ENCODE data around the gene ANKRD22. TPM values are rescaled to one million over a fixed set of nuclear protein-coding genes. Genes with fewer than 3 reads are reported as not detected.

The ANKRD22 gene
- total RNA-seq, 1 donor from 2014 or later, result not detected

DNA sequence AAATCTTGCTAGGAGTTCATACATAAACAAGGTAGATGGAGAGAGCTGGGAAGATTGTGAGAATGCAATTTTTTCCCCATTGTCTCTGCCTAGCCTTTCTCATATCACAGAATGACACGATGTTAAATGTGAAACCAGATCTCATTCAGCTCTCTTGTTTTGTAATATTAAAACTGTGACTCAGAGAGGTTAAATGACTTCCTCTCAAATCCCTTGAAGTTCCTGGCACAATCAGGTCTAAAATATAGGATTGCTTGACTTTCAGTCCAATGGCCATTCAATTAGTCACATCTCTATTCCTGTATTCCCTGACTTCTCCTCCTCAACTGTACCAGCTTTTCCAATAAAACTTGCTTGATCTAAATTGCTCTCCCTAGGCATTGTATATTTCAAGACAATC is 3.1 kb downstream of the ANKRD22 start:
- H3K4me2 ChIP-seq (ENCODE audit: low read length), result peak overlapping the region; percentile 58
- H3K4me1 ChIP-seq (ENCODE audit: insufficient read depth, low read length), result peaks cover 11% of the 10 kb centered on the region
- FAIRE-seq (peak; percentile 78), DNase-seq (ENCODE audit: low read depth) (peak; percentile 86)
- no peak overlapping the region for H3K27ac ChIP-seq (ENCODE audit: low read depth, low read length)
- no peak for TF ChIP-seq EZH2 (IDR thresholded peaks at IDR 0.05; ENCODE audit: insufficient read depth, low read length)
- TF ChIP-seq CTCF (IDR thresholded peaks at IDR 0.05; ENCODE audit: insufficient read depth, low read depth, low read length), result no peak
- Mint-ChIP-seq H3K4me1 (ENCODE audit: low read depth, unreplicated experiment) (peaks cover 3% of the 10 kb centered on the region), H3K27ac (ENCODE audit: unreplicated experiment) (no peak overlapping the region), H3K4me3 (ENCODE audit: unreplicated experiment) (no peak overlapping the region), H3K27me3 (ENCODE audit: low read depth, unreplicated experiment) (no peaks in the 10 kb centered on the region), H3K36me3 (ENCODE audit: low read depth, unreplicated experiment) (no peaks in the 10 kb centered on the region), H3K9me3 (ENCODE audit: unreplicated experiment) (peaks cover 2% of the 10 kb centered on the region)
- H3K9me3 ChIP-seq (ENCODE audit: insufficient read depth, low read depth, low read length), result no peaks in the 10 kb centered on the region
- H2AFZ ChIP-seq (ENCODE audit: low read depth, low read length), result peak overlapping the region; percentile 11
- H4K20me1 ChIP-seq (ENCODE audit: insufficient read depth, low read length), result no peaks in the 10 kb centered on the region
- H3K27me3 ChIP-seq (ENCODE audit: insufficient read depth, low read length), result no peaks in the 10 kb centered on the region
- H3K79me2 ChIP-seq (ENCODE audit: insufficient read depth, low read length), result no peaks in the 10 kb centered on the region
- H3K36me3 ChIP-seq (ENCODE audit: insufficient read depth, low read length), result no peaks in the 10 kb centered on the region
- peak overlapping the region; percentile 30 for H3K9ac ChIP-seq (ENCODE audit: low read length)
- H3K4me3 ChIP-seq (ENCODE audit: insufficient read depth, low read depth, low read length), result peak overlapping the region; percentile 11

GRCh38 chr10:88843171-88843570 is 8.5 kb downstream of the ANKRD22 start:
- Histone ChIP-seq H3K9me3 (ENCODE audit: insufficient read depth, low read depth, low read length) (no peaks in the 10 kb centered on the region), H3K36me3 (ENCODE audit: insufficient read depth, low read length) (no peaks in the 10 kb centered on the region), H3K4me1 (ENCODE audit: insufficient read depth, low read length) (no peaks in the 10 kb centered on the region), H3K79me2 (ENCODE audit: insufficient read depth, low read length) (no peaks in the 10 kb centered on the region), H3K9ac (ENCODE audit: low read length) (no peak overlapping the region), H3K4me2 (ENCODE audit: low read length) (no peak overlapping the region), H2AFZ (ENCODE audit: low read depth, low read length) (no peak overlapping the region), H3K27me3 (ENCODE audit: insufficient read depth, low read length) (no peaks in the 10 kb centered on the region), H3K27ac (ENCODE audit: low read depth, low read length) (no peak overlapping the region), H4K20me1 (ENCODE audit: insufficient read depth, low read length) (no peaks in the 10 kb centered on the region), H3K4me3 (ENCODE audit: insufficient read depth, low read depth, low read length) (no peak overlapping the region)
- H3K27me3 Mint-ChIP-seq (ENCODE audit: low read depth, unreplicated experiment), result peaks cover 4% of the 10 kb centered on the region
- TF ChIP-seq EZH2 (IDR thresholded peaks at IDR 0.05; ENCODE audit: insufficient read depth, low read length) (no peak), CTCF (IDR thresholded peaks at IDR 0.05; ENCODE audit: insufficient read depth, low read depth, low read length) (no peak)
- no peaks in the 10 kb centered on the region for H3K36me3 Mint-ChIP-seq (ENCODE audit: low read depth, unreplicated experiment)
- H3K4me3 Mint-ChIP-seq (ENCODE audit: unreplicated experiment), result no peak overlapping the region
- no peak overlapping the region for H3K27ac Mint-ChIP-seq (ENCODE audit: unreplicated experiment)
- H3K4me1 Mint-ChIP-seq (ENCODE audit: low read depth, unreplicated experiment), result no peaks in the 10 kb centered on the region
- H3K9me3 Mint-ChIP-seq (ENCODE audit: unreplicated experiment), result peaks cover 2% of the 10 kb centered on the region
- peak; percentile 63 for FAIRE-seq
- no peak for DNase-seq (ENCODE audit: low read depth)

DNA sequence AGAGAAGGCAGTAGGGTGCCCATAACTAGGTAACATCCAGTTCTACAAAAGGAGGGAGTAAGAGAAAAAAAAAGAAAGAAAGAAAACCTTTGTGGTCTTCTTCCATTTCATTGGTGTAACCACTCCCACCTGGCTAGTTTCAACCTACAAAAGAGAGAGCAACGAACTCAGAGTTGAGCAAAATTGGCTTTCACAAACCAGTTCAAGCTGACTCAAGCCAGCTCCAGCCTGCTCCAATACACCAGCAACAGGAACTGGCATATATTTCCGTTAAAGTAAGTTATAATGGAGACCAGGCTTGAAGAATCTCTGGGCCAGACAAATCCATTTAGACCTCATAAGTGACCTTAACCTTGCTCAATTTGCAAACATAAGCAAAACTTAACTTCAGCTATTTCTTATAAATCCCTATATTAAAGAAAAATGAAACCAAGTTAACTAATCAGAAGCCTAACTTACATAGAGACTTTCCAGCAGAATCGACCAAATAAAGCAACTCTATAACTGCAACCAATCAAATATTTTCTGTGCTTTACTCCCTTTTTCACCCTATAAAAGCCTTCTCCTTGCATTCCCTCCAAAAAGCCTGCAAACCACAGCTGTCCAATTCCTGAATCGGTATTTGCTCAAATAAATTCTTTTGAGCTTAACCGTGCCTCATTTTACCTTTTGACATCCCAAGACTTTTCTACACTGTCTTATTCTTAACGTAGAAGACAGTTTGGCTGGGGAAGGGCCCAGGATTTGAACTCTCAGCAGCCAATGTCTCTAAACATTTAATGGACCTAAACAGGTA is 10.1 kb downstream of the ANKRD22 start:
- Histone ChIP-seq H4K20me1 (ENCODE audit: insufficient read depth, low read length) (no peaks in the 10 kb centered on the region), H3K9ac (ENCODE audit: low read length) (no peak overlapping the region), H3K9me3 (ENCODE audit: insufficient read depth, low read depth, low read length) (no peaks in the 10 kb centered on the region), H2AFZ (ENCODE audit: low read depth, low read length) (no peak overlapping the region), H3K27me3 (ENCODE audit: insufficient read depth, low read length) (no peaks in the 10 kb centered on the region), H3K4me3 (ENCODE audit: insufficient read depth, low read depth, low read length) (no peak overlapping the region), H3K4me1 (ENCODE audit: insufficient read depth, low read length) (no peaks in the 10 kb centered on the region), H3K27ac (ENCODE audit: low read depth, low read length) (no peak overlapping the region), H3K4me2 (ENCODE audit: low read length) (no peak overlapping the region), H3K79me2 (ENCODE audit: insufficient read depth, low read length) (no peaks in the 10 kb centered on the region), H3K36me3 (ENCODE audit: insufficient read depth, low read length) (no peaks in the 10 kb centered on the region)
- peaks cover 4% of the 10 kb centered on the region for H3K27me3 Mint-ChIP-seq (ENCODE audit: low read depth, unreplicated experiment)
- TF ChIP-seq CTCF (IDR thresholded peaks at IDR 0.05; ENCODE audit: insufficient read depth, low read depth, low read length) (no peak), EZH2 (IDR thresholded peaks at IDR 0.05; ENCODE audit: insufficient read depth, low read length) (no peak)
- no peaks in the 10 kb centered on the region for H3K36me3 Mint-ChIP-seq (ENCODE audit: low read depth, unreplicated experiment)
- H3K27ac Mint-ChIP-seq (ENCODE audit: unreplicated experiment), result no peak overlapping the region
- H3K4me1 Mint-ChIP-seq (ENCODE audit: low read depth, unreplicated experiment), result no peaks in the 10 kb centered on the region
- no peaks in the 10 kb centered on the region for H3K9me3 Mint-ChIP-seq (ENCODE audit: unreplicated experiment)
- DNase-seq (ENCODE audit: low read depth) (no peak), FAIRE-seq (no peak)
- H3K4me3 Mint-ChIP-seq (ENCODE audit: unreplicated experiment), result no peak overlapping the region
